ENCODE measurements around the gene UBE4B.

Gene UBE4B

DNA sequence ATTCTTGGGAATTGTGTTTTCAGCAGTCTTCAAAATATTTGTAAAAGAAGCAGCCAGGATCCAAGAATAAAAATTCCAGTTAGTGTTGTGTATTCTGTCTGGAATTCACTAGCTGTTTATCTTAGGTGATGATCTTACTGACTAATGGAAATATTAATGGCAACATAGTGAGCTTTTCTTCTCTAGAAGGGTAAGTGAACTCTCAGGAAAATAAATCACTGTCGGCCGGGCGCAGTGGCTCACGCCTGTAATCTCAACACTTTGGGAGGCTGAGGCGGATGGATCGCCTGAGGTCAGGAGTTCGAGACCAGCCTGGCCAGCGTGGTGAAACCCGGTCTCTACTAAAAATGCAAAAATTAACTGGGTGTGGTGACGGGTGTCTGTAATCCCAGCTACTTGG is 90.2 kb downstream of the UBE4B start:
- no peak overlapping the region for H3K56ac ChIP-seq (ENCODE audit: low read length)
- no peak overlapping the region for H2BK15ac ChIP-seq (replicated peaks; ENCODE audit: low read depth)
- no peaks in the 10 kb centered on the region for H3K79me2 ChIP-seq (ENCODE audit: control insufficient read depth, insufficient read depth, low read length)
- no peak overlapping the region for H4K8ac ChIP-seq (ENCODE audit: low read depth, low read length)
- no peak overlapping the region for H3K4ac ChIP-seq (ENCODE audit: low read depth, low read length)
- WGBS (ENCODE audit: extremely low coverage, insufficient coverage, low lambda C conversion rate): no CpG with 5 or more reads among the region's 10 CpGs
- H4K5ac ChIP-seq (ENCODE audit: low read length): no peak overlapping the region
- no peak overlapping the region for H3K4me2 ChIP-seq (ENCODE audit: low read length)
- H3K79me1 ChIP-seq (ENCODE audit: low read length): no peaks in the 10 kb centered on the region
- H3K4me3 ChIP-seq (ENCODE audit: low read length): no peak overlapping the region
- no peaks in the 10 kb centered on the region for H3K4me1 ChIP-seq (ENCODE audit: control insufficient read depth, low read depth, low read length)
- H3K9ac ChIP-seq (ENCODE audit: low read length): no peak overlapping the region
- H3K18ac ChIP-seq (ENCODE audit: low read length): no peak overlapping the region
- DNase-seq: no peak
- H3K27ac ChIP-seq (ENCODE audit: low read depth, low read length): no peak overlapping the region
- H2BK5ac ChIP-seq (ENCODE audit: low read length): no peak overlapping the region
- peaks cover 4% of the 10 kb centered on the region for H3K36me3 ChIP-seq (ENCODE audit: control insufficient read depth, insufficient read depth, low read length)
- no peak overlapping the region for H2AK5ac ChIP-seq (ENCODE audit: low read length)
- no peak overlapping the region for H2BK120ac ChIP-seq (ENCODE audit: low read depth, low read length)
- H3K27me3 ChIP-seq (ENCODE audit: insufficient read depth, low read length, poor library complexity): no peaks in the 10 kb centered on the region
- H3K23ac ChIP-seq (ENCODE audit: low read length): no peak overlapping the region

DNA sequence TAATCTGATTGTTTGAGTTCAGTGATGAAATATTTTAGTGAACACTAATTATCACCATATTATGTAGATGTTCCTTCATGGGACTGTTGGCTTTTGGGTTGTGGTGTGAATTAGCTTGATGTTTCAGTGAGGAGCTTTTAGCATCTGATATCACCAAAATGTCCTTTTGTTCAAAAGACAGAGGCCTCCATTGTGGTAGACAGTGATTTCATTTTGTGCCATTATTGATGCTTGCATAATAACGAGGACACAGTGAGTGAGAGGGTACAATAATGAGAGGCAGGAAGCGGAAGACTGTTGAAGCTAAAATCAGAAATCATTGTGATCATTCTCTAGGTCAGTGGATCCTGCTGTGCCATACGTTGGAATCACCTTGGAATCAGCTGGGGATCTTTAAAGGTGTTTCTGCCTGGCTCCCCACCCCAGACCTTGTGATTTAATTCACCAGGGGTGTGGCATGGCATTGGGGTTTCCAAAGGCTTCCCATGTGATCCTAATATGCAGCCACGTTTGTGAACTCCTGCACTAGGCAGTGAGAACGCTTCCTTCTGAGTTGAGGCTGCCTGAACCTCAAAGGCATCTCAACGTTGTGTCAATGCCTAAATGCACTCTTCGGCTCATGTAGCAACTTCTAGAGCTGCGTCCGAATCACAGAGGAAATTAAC is 95.5 kb downstream of the UBE4B start:
- Histone ChIP-seq H3K4ac (ENCODE audit: low read depth, low read length) (no peak overlapping the region), H3K4me1 (ENCODE audit: control insufficient read depth, low read depth, low read length) (no peaks in the 10 kb centered on the region), H4K8ac (ENCODE audit: low read depth, low read length) (no peak overlapping the region), H3K79me1 (ENCODE audit: low read length) (no peaks in the 10 kb centered on the region), H3K27me3 (ENCODE audit: insufficient read depth, low read length, poor library complexity) (no peaks in the 10 kb centered on the region), H2BK5ac (ENCODE audit: low read length) (no peak overlapping the region), H2BK15ac (replicated peaks; ENCODE audit: low read depth) (no peak overlapping the region), H3K18ac (ENCODE audit: low read length) (no peak overlapping the region), H3K4me2 (ENCODE audit: low read length) (no peak overlapping the region), H2AK5ac (ENCODE audit: low read length) (no peak overlapping the region), H3K4me3 (ENCODE audit: low read length) (no peak overlapping the region), H3K79me2 (ENCODE audit: control insufficient read depth, insufficient read depth, low read length) (no peaks in the 10 kb centered on the region), H3K27ac (ENCODE audit: low read depth, low read length) (no peak overlapping the region), H4K5ac (ENCODE audit: low read length) (no peak overlapping the region), H2BK120ac (ENCODE audit: low read depth, low read length) (no peak overlapping the region), H3K36me3 (ENCODE audit: control insufficient read depth, insufficient read depth, low read length) (peaks cover 5% of the 10 kb centered on the region), H3K56ac (ENCODE audit: low read length) (no peak overlapping the region), H3K23ac (ENCODE audit: low read length) (no peak overlapping the region), H3K9ac (ENCODE audit: low read length) (no peak overlapping the region)
- no peak for DNase-seq
- WGBS (ENCODE audit: extremely low coverage, insufficient coverage, low lambda C conversion rate): no CpG with 5 or more reads among the region's 9 CpGs

DNA sequence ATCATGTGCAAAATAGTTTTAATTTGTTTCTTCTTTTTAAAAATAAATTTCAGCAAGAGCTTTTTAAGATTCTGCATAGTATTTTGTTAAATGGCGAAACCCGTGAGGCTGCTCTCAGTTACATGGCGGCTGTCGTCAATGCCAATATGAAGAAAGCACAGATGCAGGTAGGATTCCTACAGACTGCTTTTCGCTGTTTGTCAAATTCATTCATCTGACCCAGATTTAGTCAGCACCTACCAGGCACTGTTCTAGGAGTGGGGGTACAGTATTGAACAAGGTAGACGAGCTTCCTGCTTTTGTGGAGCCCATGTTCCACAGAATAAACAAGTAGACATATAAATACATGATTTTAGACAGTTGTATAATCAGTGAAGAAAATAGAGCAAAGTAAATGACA is 99.6 kb downstream of the UBE4B start:
- WGBS (ENCODE audit: extremely low coverage, insufficient coverage, low lambda C conversion rate): no CpG with 5 or more reads among the region's 6 CpGs
- Histone ChIP-seq H3K79me1 (ENCODE audit: low read length) (no peaks in the 10 kb centered on the region), H3K18ac (ENCODE audit: low read length) (no peak overlapping the region), H3K56ac (ENCODE audit: low read length) (no peak overlapping the region), H3K4me2 (ENCODE audit: low read length) (no peak overlapping the region), H3K27ac (ENCODE audit: low read depth, low read length) (no peak overlapping the region), H2BK15ac (replicated peaks; ENCODE audit: low read depth) (no peak overlapping the region), H2BK120ac (ENCODE audit: low read depth, low read length) (no peak overlapping the region), H4K8ac (ENCODE audit: low read depth, low read length) (no peak overlapping the region), H3K4me3 (ENCODE audit: low read length) (no peak overlapping the region), H4K5ac (ENCODE audit: low read length) (no peak overlapping the region), H3K4me1 (ENCODE audit: control insufficient read depth, low read depth, low read length) (no peaks in the 10 kb centered on the region), H3K36me3 (ENCODE audit: control insufficient read depth, insufficient read depth, low read length) (peaks cover 6% of the 10 kb centered on the region), H3K9ac (ENCODE audit: low read length) (no peak overlapping the region), H3K23ac (ENCODE audit: low read length) (no peak overlapping the region), H3K27me3 (ENCODE audit: insufficient read depth, low read length, poor library complexity) (no peaks in the 10 kb centered on the region), H2BK5ac (ENCODE audit: low read length) (no peak overlapping the region), H3K79me2 (ENCODE audit: control insufficient read depth, insufficient read depth, low read length) (no peaks in the 10 kb centered on the region), H2AK5ac (ENCODE audit: low read length) (no peak overlapping the region), H3K4ac (ENCODE audit: low read depth, low read length) (no peak overlapping the region)
- no peak for DNase-seq

DNA sequence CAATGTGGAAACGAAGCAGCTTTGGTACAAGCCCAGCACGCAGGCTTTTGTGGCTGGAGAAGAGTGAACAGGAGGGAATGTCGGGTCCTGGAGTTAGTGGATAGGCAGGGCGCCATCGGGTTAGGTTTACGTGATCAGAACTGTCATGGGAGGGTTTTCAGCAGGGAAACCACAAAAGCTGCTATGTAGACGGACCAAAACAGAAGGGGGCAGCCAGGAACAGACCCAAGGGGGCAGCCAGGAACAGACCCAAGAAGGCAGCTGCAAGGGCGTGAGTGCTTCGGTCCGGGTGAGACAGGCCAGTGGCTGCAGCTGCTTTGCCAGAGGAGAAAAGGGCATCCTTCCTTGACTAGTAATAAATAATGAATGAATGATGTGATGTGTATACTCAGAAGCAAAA is 100.1 kb downstream of the UBE4B start:
- Histone ChIP-seq H4K8ac (ENCODE audit: low read depth, low read length) (no peak overlapping the region), H2BK5ac (ENCODE audit: low read length) (no peak overlapping the region), H3K36me3 (ENCODE audit: control insufficient read depth, insufficient read depth, low read length) (peaks cover 6% of the 10 kb centered on the region), H3K9ac (ENCODE audit: low read length) (no peak overlapping the region), H3K79me2 (ENCODE audit: control insufficient read depth, insufficient read depth, low read length) (no peaks in the 10 kb centered on the region), H3K27ac (ENCODE audit: low read depth, low read length) (no peak overlapping the region), H4K5ac (ENCODE audit: low read length) (no peak overlapping the region), H3K18ac (ENCODE audit: low read length) (no peak overlapping the region), H3K4ac (ENCODE audit: low read depth, low read length) (no peak overlapping the region), H3K4me2 (ENCODE audit: low read length) (no peak overlapping the region), H2AK5ac (ENCODE audit: low read length) (no peak overlapping the region), H3K27me3 (ENCODE audit: insufficient read depth, low read length, poor library complexity) (no peaks in the 10 kb centered on the region), H3K23ac (ENCODE audit: low read length) (no peak overlapping the region), H2BK15ac (replicated peaks; ENCODE audit: low read depth) (no peak overlapping the region), H3K79me1 (ENCODE audit: low read length) (no peaks in the 10 kb centered on the region), H3K4me1 (ENCODE audit: control insufficient read depth, low read depth, low read length) (no peaks in the 10 kb centered on the region), H2BK120ac (ENCODE audit: low read depth, low read length) (no peak overlapping the region), H3K4me3 (ENCODE audit: low read length) (no peak overlapping the region), H3K56ac (ENCODE audit: low read length) (no peak overlapping the region)
- no peak for DNase-seq
- WGBS (ENCODE audit: extremely low coverage, insufficient coverage, low lambda C conversion rate): no CpG with 5 or more reads among the region's 10 CpGs

DNA sequence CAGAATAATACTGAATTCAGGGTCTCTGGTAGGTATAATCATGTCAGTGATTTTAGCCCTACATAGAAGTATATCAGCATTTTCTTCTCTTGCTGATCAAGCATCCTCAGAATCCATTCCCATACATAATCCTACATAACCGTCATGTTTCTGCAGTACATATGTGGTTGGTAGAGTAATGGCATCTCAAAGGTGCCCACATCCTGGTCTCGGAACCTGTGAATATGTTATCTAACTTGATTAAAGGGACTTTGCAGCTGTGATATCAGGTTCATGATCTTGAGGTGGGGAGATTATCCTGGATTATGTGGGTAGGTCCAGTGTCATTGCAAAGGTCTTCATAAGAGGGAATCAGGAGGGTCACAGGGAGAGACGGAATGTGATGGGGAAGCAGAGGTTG is 108.2 kb downstream of the UBE4B start:
- Histone ChIP-seq H4K5ac (ENCODE audit: low read length) (no peak overlapping the region), H3K4me2 (ENCODE audit: low read length) (no peak overlapping the region), H3K18ac (ENCODE audit: low read length) (no peak overlapping the region), H2BK120ac (ENCODE audit: low read depth, low read length) (no peak overlapping the region), H2BK5ac (ENCODE audit: low read length) (no peak overlapping the region), H3K4ac (ENCODE audit: low read depth, low read length) (no peak overlapping the region), H3K79me1 (ENCODE audit: low read length) (no peaks in the 10 kb centered on the region), H3K27me3 (ENCODE audit: insufficient read depth, low read length, poor library complexity) (no peaks in the 10 kb centered on the region), H3K36me3 (ENCODE audit: control insufficient read depth, insufficient read depth, low read length) (peaks cover 1% of the 10 kb centered on the region), H3K27ac (ENCODE audit: low read depth, low read length) (no peak overlapping the region), H4K8ac (ENCODE audit: low read depth, low read length) (no peak overlapping the region), H3K23ac (ENCODE audit: low read length) (no peak overlapping the region), H3K4me3 (ENCODE audit: low read length) (no peak overlapping the region), H2BK15ac (replicated peaks; ENCODE audit: low read depth) (no peak overlapping the region), H3K56ac (ENCODE audit: low read length) (no peak overlapping the region), H2AK5ac (ENCODE audit: low read length) (no peak overlapping the region), H3K4me1 (ENCODE audit: control insufficient read depth, low read depth, low read length) (no peaks in the 10 kb centered on the region), H3K9ac (ENCODE audit: low read length) (no peak overlapping the region), H3K79me2 (ENCODE audit: control insufficient read depth, insufficient read depth, low read length) (no peaks in the 10 kb centered on the region)
- WGBS (ENCODE audit: extremely low coverage, insufficient coverage, low lambda C conversion rate): no CpG with 5 or more reads among the region's 3 CpGs
- DNase-seq: no peak

DNA sequence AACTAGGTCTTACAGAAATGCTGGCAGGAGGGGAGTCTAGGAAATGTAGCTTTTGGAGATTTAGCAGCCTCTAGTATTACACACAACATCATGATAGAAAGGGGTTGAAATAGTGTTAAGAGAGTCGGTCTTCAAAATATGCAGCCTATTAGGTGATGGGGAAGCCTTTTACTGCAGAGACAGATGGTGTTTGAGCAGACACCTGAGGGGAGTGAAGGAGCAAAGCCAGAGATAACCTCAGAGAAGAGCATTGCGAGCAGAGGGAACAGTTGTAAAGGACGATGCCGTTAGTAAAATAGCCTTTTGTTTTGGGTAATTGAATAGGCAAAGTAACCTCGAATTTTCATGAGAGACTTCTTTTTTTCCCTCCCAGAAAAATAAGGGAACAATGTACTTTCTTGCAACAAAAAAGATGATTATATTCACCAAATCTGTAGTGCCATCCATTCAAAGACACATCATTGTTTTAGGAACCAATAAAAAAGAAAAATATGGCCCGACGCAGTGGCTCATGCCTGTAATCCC is 111.3 kb downstream of the UBE4B start:
- Histone ChIP-seq H2AK5ac (ENCODE audit: low read length) (no peak overlapping the region), H3K4me1 (ENCODE audit: control insufficient read depth, low read depth, low read length) (no peaks in the 10 kb centered on the region), H3K23ac (ENCODE audit: low read length) (no peak overlapping the region), H2BK120ac (ENCODE audit: low read depth, low read length) (no peak overlapping the region), H4K8ac (ENCODE audit: low read depth, low read length) (no peak overlapping the region), H3K4me3 (ENCODE audit: low read length) (no peak overlapping the region), H3K18ac (ENCODE audit: low read length) (no peak overlapping the region), H3K9ac (ENCODE audit: low read length) (no peak overlapping the region), H3K4ac (ENCODE audit: low read depth, low read length) (no peak overlapping the region), H3K4me2 (ENCODE audit: low read length) (no peak overlapping the region), H4K5ac (ENCODE audit: low read length) (no peak overlapping the region), H3K36me3 (ENCODE audit: control insufficient read depth, insufficient read depth, low read length) (no peaks in the 10 kb centered on the region), H3K79me1 (ENCODE audit: low read length) (no peaks in the 10 kb centered on the region), H3K56ac (ENCODE audit: low read length) (no peak overlapping the region), H2BK15ac (replicated peaks; ENCODE audit: low read depth) (no peak overlapping the region), H2BK5ac (ENCODE audit: low read length) (no peak overlapping the region), H3K27me3 (ENCODE audit: insufficient read depth, low read length, poor library complexity) (no peaks in the 10 kb centered on the region), H3K79me2 (ENCODE audit: control insufficient read depth, insufficient read depth, low read length) (no peaks in the 10 kb centered on the region), H3K27ac (ENCODE audit: low read depth, low read length) (no peak overlapping the region)
- DNase-seq: no peak
- WGBS (ENCODE audit: extremely low coverage, insufficient coverage, low lambda C conversion rate): no CpG with 5 or more reads among the region's 7 CpGs

Measured in mesendoderm (in vitro differentiated cells).